Naive thymus-derived CD4-positive, alpha-beta T cell (primary cell): ENCODE data around the gene CIITA. TPM values are rescaled to one million over a fixed set of nuclear protein-coding genes. Genes with fewer than 3 reads are reported as not detected.

Experiments used
- ATAC-seq: fragments of 150-1000 bp; cut with Tn5 transposase; 2 replicates; pipeline ENCODE4 v1.10.0; 2021; ENCODE audit warnings: mild to moderate bottlenecking, moderate library complexity
- CTCF ChIA-PET: fragments of 350-600 bp; sonication (Branson Sonifier 250); formaldehyde crosslinking; loops from one replicate; lab custom pipeline; 2021; ENCODE audit warnings: antibody characterized with exemption; lab: Charles Lee
- POLR2A ChIA-PET: fragments of 350-600 bp; sonication (Branson Sonifier 250); formaldehyde crosslinking; loops from one replicate; lab custom pipeline; 2021; ENCODE audit warnings: antibody characterized with exemption, inconsistent platforms; lab: Charles Lee
- DNase-seq, 9 donors: peaks; one replicate each; pipeline versions ENCODE4 v3.0.0 to v3.0.0-alpha.2; 2020 to 2022; ENCODE audit warnings: mixed read lengths in 1 of 9
- H3K27ac ChIP-seq: one replicate; pipeline ENCODE4 v1.7.0; 2013; ENCODE audit warnings: mild to moderate bottlenecking, low read depth, low read length, moderate library complexity
- H3K27me3 ChIP-seq, 2 donors: one replicate each; pipeline ENCODE4 v1.7.0; 2013; ENCODE audit warnings: low read length in 2 of 2, mild to moderate bottlenecking in 2 of 2, moderate library complexity in 2 of 2; ENCODE audit not compliant: control insufficient read depth in 2 of 2, insufficient read depth in 2 of 2
- H3K36me3 ChIP-seq, 3 experiments: 1 replicate in 2 of 3; 2 replicates in 1 of 3; pipeline ENCODE4 v1.7.0; 2013; ENCODE audit warnings: low read length in 3 of 3, mild to moderate bottlenecking in 3 of 3, moderate library complexity in 1 of 3; ENCODE audit not compliant: insufficient read depth in 3 of 3, control insufficient read depth in 2 of 3
- H3K4me1 ChIP-seq, 2 donors: one replicate each; pipeline ENCODE4 v1.7.0; 2013; ENCODE audit warnings: low read length in 2 of 2, mild to moderate bottlenecking in 2 of 2, moderate library complexity in 1 of 2; ENCODE audit not compliant: control insufficient read depth in 2 of 2, insufficient read depth in 2 of 2
- H3K4me3 ChIP-seq: 2 replicates; pipeline ENCODE4 v1.7.0; 2013; ENCODE audit warnings: mild to moderate bottlenecking, low read length
- H3K9me3 ChIP-seq, 3 experiments: 1 replicate in 2 of 3; 2 replicates in 1 of 3; pipeline ENCODE4 v1.7.0; 2013; ENCODE audit warnings: low read length in 3 of 3; ENCODE audit not compliant: control insufficient read depth in 2 of 3
- H3K27ac Mint-ChIP-seq, 9 donors: one replicate each; pipeline ENCODE4 v1.8.0; 2020 to 2022; ENCODE audit warnings: mixed read lengths in 9 of 9, mild to moderate bottlenecking in 8 of 9, moderate library complexity in 5 of 9, inconsistent platforms in 2 of 9
- H3K27me3 Mint-ChIP-seq, 5 donors: one replicate each; pipeline ENCODE4 v1.8.0; 2021 to 2022; ENCODE audit warnings: mixed read lengths in 5 of 5, mild to moderate bottlenecking in 1 of 5
- H3K36me3 Mint-ChIP-seq, 5 donors: one replicate each; pipeline ENCODE4 v1.8.0; 2020 to 2022; ENCODE audit warnings: mixed read lengths in 5 of 5, mild to moderate bottlenecking in 3 of 5, inconsistent platforms in 1 of 5
- H3K4me1 Mint-ChIP-seq, 7 donors: one replicate each; pipeline ENCODE4 v1.8.0; 2020 to 2022; ENCODE audit warnings: mixed read lengths in 7 of 7, mild to moderate bottlenecking in 3 of 7, inconsistent platforms in 1 of 7
- H3K4me3 Mint-ChIP-seq, 10 donors: one replicate each; pipeline ENCODE4 v1.8.0; 2020 to 2022; ENCODE audit warnings: mild to moderate bottlenecking in 10 of 10, mixed read lengths in 10 of 10, moderate library complexity in 6 of 10, inconsistent platforms in 2 of 10
- H3K9me3 Mint-ChIP-seq, 11 donors: one replicate each; pipeline ENCODE4 v1.8.0; 2020 to 2022; ENCODE audit warnings: mixed read lengths in 11 of 11, mild to moderate bottlenecking in 4 of 11, inconsistent platforms in 1 of 11, moderate library complexity in 1 of 11
- intact Hi-C, 2 donors: fragments of 100-400 bp; cut with micrococcal nuclease; formaldehyde crosslinking; loops; one replicate each; pipeline ENCODE4 v1.15.1; 2023
- polyA plus RNA-seq, 2 donors: library from polyadenylated mRNA; unstranded; fragments of 300-500 nt; fragmentation: Illumina TruSeq; gene quantifications; one replicate each; pipeline ENCODE4 v1.2.3, GENCODE V29; 2021
- total RNA-seq, 6 experiments: library from RNA in 5 of 6; stranded (reverse) in 5 of 6; gene quantifications; 1 replicate in 5 of 6; 2 replicates in 1 of 6; pipeline ENCODE4 v1.2.3 and lab custom pipeline; 2021 to 2026

Gene CIITA
- total and polyA plus RNA-seq, 7 experiments from 2014 or later: 0.12 to 72.1 (median 1.7) TPM

- Histone ChIP-seq H3K9me3 (no peaks in the 10 kb centered on the region), H3K4me3 (no peak overlapping the region), H3K27me3 (peaks cover 0 to 4% of the 10 kb centered on the region in 2 donors), H3K36me3 (no peaks in the 10 kb centered on the region), H3K27ac (no peak overlapping the region), H3K4me1 (peaks cover 0 to 33% of the 10 kb centered on the region in 2 donors)
- peak overlapping the region in 1 of 9 donors; percentile 73 for H3K27ac Mint-ChIP-seq
- H3K9me3 Mint-ChIP-seq: peaks cover 0 to 3% (median 0%) of the 10 kb centered on the region in 11 donors
- peaks cover 23 to 87% (median 30%) of the 10 kb centered on the region in 5 donors for H3K27me3 Mint-ChIP-seq
- peak overlapping the region in 1 of 10 donors; percentile 58 for H3K4me3 Mint-ChIP-seq
- intact Hi-C loops: no loop called here
- ChIA-PET POLR2A (no interaction called here), CTCF (no interaction called here)
- H3K4me1 Mint-ChIP-seq: peaks cover 4 to 69% (median 14%) of the 10 kb centered on the region in 7 donors
- DNase-seq (no peak), ATAC-seq (no peak)
- no peaks in the 10 kb centered on the region for H3K36me3 Mint-ChIP-seq
Measured at GRCh38 chr16:10870808-10871156, 6.2 kb upstream of the CIITA start.

GRCh38 chr16:10871157-10871991 is 5.6 kb upstream of the CIITA start:
- H3K4me1 Mint-ChIP-seq: peaks cover 5 to 73% (median 15%) of the 10 kb centered on the region in 7 donors
- Histone ChIP-seq H3K9me3 (no peaks in the 10 kb centered on the region), H3K36me3 (no peaks in the 10 kb centered on the region), H3K27ac (no peak overlapping the region), H3K27me3 (peaks cover 0 to 4% of the 10 kb centered on the region in 2 donors), H3K4me1 (peaks cover 0 to 39% of the 10 kb centered on the region in 2 donors), H3K4me3 (no peak overlapping the region)
- peak overlapping the region in 1 of 9 donors; percentile 73 for H3K27ac Mint-ChIP-seq
- intact Hi-C loops: no loop called here
- H3K9me3 Mint-ChIP-seq: peaks cover 0 to 3% (median 0%) of the 10 kb centered on the region in 11 donors
- ChIA-PET POLR2A (no interaction called here), CTCF (no interaction called here)
- ATAC-seq: peak; percentile 87
- H3K27me3 Mint-ChIP-seq: peaks cover 29 to 87% (median 34%) of the 10 kb centered on the region in 5 donors
- DNase-seq: peak in 1 of 9 donors; percentile 62
- peak overlapping the region in 1 of 10 donors; percentile 50 for H3K4me3 Mint-ChIP-seq
- no peaks in the 10 kb centered on the region for H3K36me3 Mint-ChIP-seq

GRCh38 chr16:10876315-10876714 is 687 bp upstream of the CIITA start:
- Histone ChIP-seq H3K36me3 (no peaks in the 10 kb centered on the region), H3K4me3 (no peak overlapping the region), H3K9me3 (no peaks in the 10 kb centered on the region), H3K27ac (no peak overlapping the region), H3K4me1 (peaks cover 0 to 53% of the 10 kb centered on the region in 2 donors), H3K27me3 (peaks cover 0 to 4% of the 10 kb centered on the region in 2 donors)
- peaks cover 0 to 3% (median 0%) of the 10 kb centered on the region in 11 donors for H3K9me3 Mint-ChIP-seq
- H3K4me1 Mint-ChIP-seq: peaks cover 22 to 77% (median 35%) of the 10 kb centered on the region in 7 donors
- H3K4me3 Mint-ChIP-seq: peak overlapping the region; percentile 6 to 95 (median 60)
- ATAC-seq (peak; percentile 6), DNase-seq (no peak)
- intact Hi-C loops: no loop called here
- H3K36me3 Mint-ChIP-seq: peaks cover 0 to 6% (median 0%) of the 10 kb centered on the region in 5 donors
- ChIA-PET CTCF (no interaction called here), POLR2A (no interaction called here)
- H3K27ac Mint-ChIP-seq: peak overlapping the region in 1 of 9 donors; percentile 68
- H3K27me3 Mint-ChIP-seq: peaks cover 49 to 82% (median 59%) of the 10 kb centered on the region in 5 donors

- Mint-ChIP-seq H3K36me3 (peaks cover 0 to 8% (median 0%) of the 10 kb centered on the region in 5 donors), H3K4me1 (peaks cover 29 to 73% (median 40%) of the 10 kb centered on the region in 7 donors), H3K4me3 (peak overlapping the region in 9 of 10 donors; percentile 69 to 95 (median 86)), H3K9me3 (peaks cover 0 to 3% (median 0%) of the 10 kb centered on the region in 11 donors), H3K27ac (peak overlapping the region in 1 of 9 donors; percentile 68), H3K27me3 (peaks cover 56 to 77% (median 62%) of the 10 kb centered on the region in 5 donors)
- ATAC-seq: no peak
- Histone ChIP-seq H3K27ac (no peak overlapping the region), H3K4me1 (peaks cover 0 to 53% of the 10 kb centered on the region in 2 donors), H3K27me3 (peaks cover 0 to 4% of the 10 kb centered on the region in 2 donors), H3K9me3 (no peaks in the 10 kb centered on the region), H3K36me3 (no peaks in the 10 kb centered on the region), H3K4me3 (peak overlapping the region; percentile 47)
- intact Hi-C loops: loop anchor here in 1 of 2 donors (1.0 kb wide), 2 partner anchors 41 to 133 kb away; no protein-coding TSS in a partner anchor
- ChIA-PET POLR2A (no interaction called here), CTCF (no interaction called here)
- no peak for DNase-seq
Measured at GRCh38 chr16:10877472-10877946, 507 bp downstream of the CIITA start.

- ChIA-PET CTCF (no interaction called here), POLR2A (no interaction called here)
- no peak for ATAC-seq
- DNase-seq: no peak
- H3K27me3 ChIP-seq: peaks cover 0 to 4% of the 10 kb centered on the region in 2 donors
- Mint-ChIP-seq H3K4me3 (peak overlapping the region; percentile 69 to 95 (median 86)), H3K27ac (peak overlapping the region in 1 of 9 donors; percentile 68), H3K36me3 (peaks cover 0 to 8% (median 0%) of the 10 kb centered on the region in 5 donors), H3K4me1 (peaks cover 29 to 68% (median 40%) of the 10 kb centered on the region in 7 donors), H3K9me3 (peaks cover 0 to 2% (median 0%) of the 10 kb centered on the region in 11 donors), H3K27me3 (peaks cover 52 to 71% (median 59%) of the 10 kb centered on the region in 5 donors)
- no peaks in the 10 kb centered on the region for H3K36me3 ChIP-seq
- no peaks in the 10 kb centered on the region for H3K9me3 ChIP-seq
- peak overlapping the region; percentile 47 for H3K4me3 ChIP-seq
- H3K27ac ChIP-seq: no peak overlapping the region
- intact Hi-C loops: loop anchor here in 1 of 2 donors (2.0 kb wide), 1 partner anchor 65 kb away; the partner anchor contains the start of gene DEXI
- H3K4me1 ChIP-seq: peaks cover 0 to 53% of the 10 kb centered on the region in 2 donors
Measured at GRCh38 chr16:10878328-10878643, 1.3 kb downstream of the CIITA start.

- peaks cover 0 to 4% of the 10 kb centered on the region in 2 donors for H3K27me3 ChIP-seq
- DNase-seq: peak in 1 of 9 donors; percentile 48
- peak overlapping the region in 1 of 9 donors; percentile 68 for H3K27ac Mint-ChIP-seq
- H3K4me1 Mint-ChIP-seq: peaks cover 29 to 71% (median 41%) of the 10 kb centered on the region in 7 donors
- POLR2A ChIA-PET: no interaction called here
- peaks cover 0 to 2% (median 0%) of the 10 kb centered on the region in 11 donors for H3K9me3 Mint-ChIP-seq
- H3K27me3 Mint-ChIP-seq: peaks cover 56 to 65% (median 63%) of the 10 kb centered on the region in 5 donors
- intact Hi-C loops: loop anchor here in 1 of 2 donors (2.0 kb wide), 1 partner anchor 64 kb away; the partner anchor contains the start of gene DEXI
- peak overlapping the region; percentile 47 for H3K4me3 ChIP-seq
- H3K9me3 ChIP-seq: no peaks in the 10 kb centered on the region
- H3K4me1 ChIP-seq: peaks cover 0 to 53% of the 10 kb centered on the region in 2 donors
- CTCF ChIA-PET: no interaction called here
- ATAC-seq: peak; percentile 32
- H3K27ac ChIP-seq: no peak overlapping the region
- H3K36me3 Mint-ChIP-seq: peaks cover 0 to 13% (median 0%) of the 10 kb centered on the region in 5 donors
- H3K4me3 Mint-ChIP-seq: peak overlapping the region; percentile 65 to 95 (median 86)
- no peaks in the 10 kb centered on the region for H3K36me3 ChIP-seq
Measured at GRCh38 chr16:10878644-10879501, 1.9 kb downstream of the CIITA start.
